GM12878 (cell line): ENCODE results near the gene BCAS3. TPM values are rescaled to one million over a fixed set of nuclear protein-coding genes. Genes with fewer than 3 reads are reported as not detected.

ENCODE experiments used
- ATAC-seq: fragments of 200-7000 bp; cut with Tn5 transposase; 3 replicates; pipeline ENCODE4 v1.9.1; 2020; ENCODE audit warnings: mild to moderate bottlenecking, moderate library complexity
- BruUV-seq: library from RNA; stranded (reverse); fragments of 400-500 nt; replicated peaks from 2 replicates; lab custom pipeline; 2021; lab: Mats Ljungman, UMichigan
- CTCF ChIA-PET: fragments of 300-600 bp; sonication (Branson Sonifier 250); formaldehyde crosslinking; extraction: SDS; loops from one replicate; lab custom pipeline; 2021; ENCODE audit warnings: inconsistent platforms; lab: Yijun Ruan, JAX
- POLR2A ChIA-PET: fragments of 350-600 bp; formaldehyde crosslinking; extraction: SDS; loops from one replicate; lab custom pipeline; 2021; ENCODE audit warnings: inconsistent platforms; lab: Charles Lee
- RAD21 ChIA-PET: fragments of 300-600 bp; sonication (Branson Sonifier 250); formaldehyde crosslinking; loops from one replicate; lab custom pipeline; 2023; ENCODE audit warnings: antibody characterized with exemption; ENCODE audit not compliant: unreplicated experiment; lab: Charles Lee
- SMC1A ChIA-PET: fragments of 300-600 bp; sonication (Branson Sonifier 250); formaldehyde crosslinking; loops from one replicate; lab custom pipeline; 2023; ENCODE audit not compliant: unreplicated experiment, uncharacterized antibody; lab: Charles Lee
- DNase-seq: peaks from one replicate; pipeline ENCODE4 v3.0.0-alpha.2; 2011; ENCODE audit warnings: low read depth, low spot score
- FAIRE-seq: peaks from 3 replicates; lab custom pipeline; 2011; peaks lifted over from hg19 to GRCh38; lab: Jason Lieb, UNC
- H2AFZ ChIP-seq: 2 replicates; pipeline ENCODE4 v1.6.0; 2011; ENCODE audit warnings: low read depth, low read length, control low read depth; ENCODE audit not compliant: control insufficient read depth
- H3K27ac ChIP-seq: 2 replicates; pipeline ENCODE4 v1.5.1; 2011; ENCODE audit warnings: control low read depth; ENCODE audit not compliant: control insufficient read depth, insufficient read depth
- H3K27me3 ChIP-seq, 2 experiments: replicated peaks in 1 of 2; 2 replicates each; pipeline versions ENCODE4 v1.6.0 to v1.6.1; 2011; ENCODE audit warnings: low read length in 1 of 2; ENCODE audit not compliant: control insufficient read depth in 2 of 2, insufficient read depth in 2 of 2
- H3K36me3 ChIP-seq, 2 experiments: 2 replicates each; pipeline ENCODE4 v1.5.1; 2011; ENCODE audit warnings: low read length in 1 of 2; ENCODE audit not compliant: control insufficient read depth in 2 of 2, insufficient read depth in 2 of 2
- H3K4me1 ChIP-seq: 2 replicates; pipeline ENCODE4 v1.6.1; 2011; ENCODE audit warnings: mild to moderate bottlenecking, low read length, moderate library complexity, mixed read lengths; ENCODE audit not compliant: control insufficient read depth, insufficient read depth
- H3K4me2 ChIP-seq: 2 replicates; pipeline ENCODE4 v1.6.0; 2011; ENCODE audit warnings: control low read depth; ENCODE audit not compliant: control insufficient read depth, insufficient read depth
- H3K4me3 ChIP-seq: fragments of 200-600 bp; sonication (generic); 2 replicates; pipeline ENCODE4 v1.5.1; 2016
- H3K79me2 ChIP-seq: 2 replicates; pipeline ENCODE4 v1.6.0; 2011; ENCODE audit warnings: low read length; ENCODE audit not compliant: control insufficient read depth, insufficient read depth
- H3K9ac ChIP-seq: 2 replicates; pipeline ENCODE4 v1.8.0; 2011; ENCODE audit warnings: low read length, control low read depth, mixed read lengths; ENCODE audit not compliant: control insufficient read depth, insufficient read depth
- H3K9me3 ChIP-seq: replicated peaks from 3 replicates; pipeline ENCODE4 v1.5.1; 2011; ENCODE audit warnings: mild to moderate bottlenecking, low read length; ENCODE audit not compliant: control insufficient read depth, insufficient read depth
- H4K20me1 ChIP-seq: 2 replicates; pipeline ENCODE4 v1.6.0; 2011; ENCODE audit not compliant: control insufficient read depth, insufficient read depth
- ETV6 ChIP-seq, 2 experiments: fragments of 450-650 bp in 1 of 2; IDR thresholded peaks in 1 of 2; conservative IDR thresholded peaks in 1 of 2; 2 replicates each; pipeline ENCODE4 v1.6.1; 2014; ENCODE audit warnings: antibody characterized with exemption in 1 of 2, borderline replicate concordance in 1 of 2, low read depth in 1 of 2, mild to moderate bottlenecking in 1 of 2, moderate library complexity in 1 of 2
- NFXL1 ChIP-seq: fragments of 450-650 bp; IDR thresholded peaks from 2 replicates; pipeline ENCODE4 v1.6.1; 2017; ENCODE audit warnings: antibody characterized with exemption, mild to moderate bottlenecking, borderline replicate concordance
- POLR2A ChIP-seq: IDR thresholded peaks from 2 replicates; pipeline ENCODE4 v1.6.1; 2011; ENCODE audit warnings: low read depth, mild to moderate bottlenecking, low read length
- TBL1XR1 ChIP-seq: IDR thresholded peaks from 2 replicates; pipeline ENCODE4 v1.6.1; 2012; ENCODE audit warnings: low read depth, low read length, improper control_type of control experiment
- WGBS: methylation state at CpG from one replicate; pipeline ENCODE4 v1.1.6; 2016; ENCODE audit warnings: low lambda C conversion rate; ENCODE audit not compliant: insufficient replicate concordance, insufficient coverage; ENCODE audit errors: missing lambda C conversion rate; 5-methylcytosine and 5-hydroxymethylcytosine counted together
- in situ Hi-C: fragments of 300-500 bp; cut with MboI; formaldehyde crosslinking; loops from 9 replicates; pipeline ENCODE4 v1.14.3; 2018; ENCODE audit warnings: mixed read lengths
- intact Hi-C: fragments of 100-400 bp; cut with micrococcal nuclease; formaldehyde crosslinking; loops from one replicate; pipeline ENCODE4 v1.14.2; 2022; ENCODE audit not compliant: unreplicated experiment
- polyA plus RNA-seq, 11 experiments: library from polyadenylated mRNA; depleted of rRNA in 4 of 11; unstranded in 6 of 11; stranded (reverse) in 5 of 11; fragments of >200 nt; fragmentation: Nextera tagmentation in 4 of 11; fragmentation: Illumina TruSeq in 1 of 11; extraction: Ambion mirVana in 4 of 11; extraction: Trizol in 1 of 11; gene quantifications; 1 replicate in 1 of 11; 2 replicates in 10 of 11; pipeline versions ENCODE4 v1.2.1 to v1.2.3, GENCODE V29; 2011 to 2016; ENCODE audit warnings: inconsistent platforms in 2 of 11, missing spikeins in 2 of 11, low read depth in 1 of 11
- total RNA-seq, 4 experiments: library from RNA; depleted of rRNA in 3 of 4; stranded (reverse); fragments of >200 nt in 3 of 4; fragmentation: Illumina TruSeq in 1 of 4; extraction: Trizol in 1 of 4; gene quantifications; 2 replicates each; pipeline versions ENCODE4 v1.2.1 to v1.2.3, GENCODE V29; 2013 to 2021

Gene BCAS3
- total and polyA plus RNA-seq, 10 of the 15 experiments (the other 5 are each of a cell fraction or from before 2014, with no cell fraction given): 2.1 to 11.0 (median 6.6) TPM

DNA sequence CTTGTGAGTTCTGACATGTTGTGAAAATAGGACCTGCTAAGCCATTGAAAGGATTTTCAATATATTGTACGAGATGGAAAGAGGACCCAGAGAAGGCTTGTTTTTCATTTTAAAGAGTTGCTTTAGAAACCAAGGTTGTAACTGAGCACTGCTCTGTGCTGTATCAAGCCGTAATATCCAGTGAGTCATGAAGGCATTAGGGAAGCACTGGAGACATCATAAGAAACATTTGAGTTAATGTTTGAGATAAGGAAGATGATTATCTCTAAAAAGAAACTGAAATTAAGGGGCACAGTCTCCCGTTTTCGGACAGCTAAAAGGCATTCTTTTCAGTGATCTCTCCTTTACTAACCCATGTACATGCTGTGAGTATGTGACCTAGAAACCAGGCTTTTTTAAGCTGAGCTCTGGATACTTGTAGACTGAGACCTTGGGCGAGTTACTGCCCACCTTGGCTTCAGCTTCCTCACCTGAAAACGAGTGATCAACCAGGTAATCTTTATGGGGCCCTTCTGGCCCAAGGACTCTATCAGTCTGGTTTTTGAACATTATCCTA is 572.8 kb downstream of the BCAS3 start:
- RAD21 ChIA-PET: no interaction called here
- DNase-seq: no peak
- Histone ChIP-seq H3K36me3 (no peaks in the 10 kb centered on the region), H3K27me3 (no peaks in the 10 kb centered on the region; a peak in 1 of 4 replicates), H3K4me3 (no peak overlapping the region), H3K27ac (no peak overlapping the region), H3K4me2 (no peak overlapping the region), H4K20me1 (no peaks in the 10 kb centered on the region), H3K9me3 (no peaks in the 10 kb centered on the region), H3K79me2 (no peaks in the 10 kb centered on the region), H3K4me1 (no peaks in the 10 kb centered on the region), H3K9ac (no peak overlapping the region), H2AFZ (no peak overlapping the region)
- no peak for ATAC-seq
- no peak for TF ChIP-seq TBL1XR1
- TF ChIP-seq NFXL1: peak; percentile 42; the same call in 1 of the 2 replicates
- in situ Hi-C loops: no loop called here
- intact Hi-C loops: no loop called here
- no peak for FAIRE-seq
- POLR2A ChIA-PET: no interaction called here
- SMC1A ChIA-PET: interaction anchor here (1.0 to 1.5 kb wide), 2 partner anchors 13 to 179 kb away, joined by 4 to 6 read pairs; no protein-coding TSS in a partner anchor
- WGBS: 24% methylated on average over 6 of the region's 6 CpGs
- CTCF ChIA-PET: no interaction called here
- BruUV-seq: no TSS peak

DNA sequence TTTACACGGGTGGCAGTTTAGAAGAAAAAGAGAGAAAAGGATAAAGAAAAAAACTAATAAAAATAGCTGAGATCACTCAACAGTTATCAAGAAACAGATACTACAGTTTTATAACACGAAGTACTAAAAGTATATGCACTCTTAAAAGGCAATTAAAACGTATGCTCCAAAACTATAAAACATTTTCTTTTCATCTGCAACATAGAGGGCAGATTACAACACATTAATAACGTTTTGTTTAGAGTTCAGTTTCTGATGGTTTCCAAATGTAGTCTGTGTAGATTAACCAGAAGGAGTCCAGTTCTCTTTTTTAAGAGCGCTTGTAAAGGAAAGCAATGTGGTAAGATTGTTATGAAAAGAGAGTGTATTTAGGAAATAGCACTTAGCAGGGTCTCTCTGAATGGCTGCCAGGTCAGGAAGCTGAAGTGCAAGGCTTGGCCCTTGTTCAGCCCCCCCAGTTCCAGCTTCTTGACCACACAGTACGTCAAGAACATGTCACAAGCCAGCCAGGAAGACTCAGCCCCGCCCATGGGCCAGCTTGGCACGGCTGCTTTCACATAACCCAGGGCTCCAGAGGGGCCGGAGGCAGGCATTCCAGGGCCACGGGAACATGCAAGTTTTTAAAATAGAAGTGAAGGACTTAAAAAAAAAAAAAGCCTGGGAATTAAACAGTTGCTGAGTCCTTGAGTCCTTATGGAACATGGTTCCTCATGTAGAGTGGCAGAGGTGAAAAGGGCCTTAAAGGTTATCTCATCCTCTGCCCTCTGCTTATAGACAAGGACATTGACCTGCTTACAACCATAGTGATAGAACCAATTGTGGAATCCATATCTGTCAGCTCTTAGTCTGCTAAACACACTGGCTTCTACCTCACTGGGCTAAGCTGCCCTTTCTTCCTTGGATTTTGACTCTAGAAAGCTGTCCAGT is 574.6 kb downstream of the BCAS3 start:
- Histone ChIP-seq H3K9me3 (no peaks in the 10 kb centered on the region), H3K27me3 (no peaks in the 10 kb centered on the region; a peak in 1 of 4 replicates), H3K4me2 (no peak overlapping the region), H2AFZ (no peak overlapping the region), H3K4me1 (no peaks in the 10 kb centered on the region), H4K20me1 (no peaks in the 10 kb centered on the region), H3K36me3 (no peaks in the 10 kb centered on the region), H3K4me3 (no peak overlapping the region), H3K79me2 (no peaks in the 10 kb centered on the region), H3K9ac (no peak overlapping the region), H3K27ac (no peak overlapping the region)
- CTCF ChIA-PET: interaction anchor here (0.6 kb wide), 1 partner anchor 22 kb away, joined by 3 read pairs; no protein-coding TSS in a partner anchor
- DNase-seq: no peak
- ATAC-seq: peak; percentile 69
- 29% methylated on average over 10 of the region's 10 CpGs for WGBS
- RAD21 ChIA-PET: no interaction called here
- in situ Hi-C loops (no loop called here), intact Hi-C loops (no loop called here)
- no peak for FAIRE-seq
- peak in 1 of 2 experiments; percentile 11; a peak in 1 of 4 replicates for TF ChIP-seq ETV6 (conservative IDR thresholded peaks at IDR 0.05 in 1 of 2, IDR thresholded peaks at IDR 0.05 in 1 of 2; ENCODE audit: borderline replicate concordance in 1 of 2, low read depth in 1 of 2)
- peak; percentile 60 for TF ChIP-seq NFXL1
- TF ChIP-seq POLR2A: no peak
- POLR2A ChIA-PET: no interaction called here
- BruUV-seq: no TSS peak
- SMC1A ChIA-PET: interaction anchor here (0.5 kb wide), 1 partner anchor 43 kb away, joined by 3 read pairs; no protein-coding TSS in a partner anchor
